GM21723 (cell line): ENCODE data around the gene GABBR2.
"Not testable (repeated sequence)": the region's sequence is repeated elsewhere in the genome, so short reads cannot be mapped to it uniquely, and the experiment has no call there.

Source experiments
- ATAC-seq: cut with Tn5 transposase; IDR thresholded peaks from one replicate; pipeline ENCODE4 v1.9.1; 2021; ENCODE audit warnings: mild to moderate bottlenecking, moderate library complexity; ENCODE audit not compliant: unreplicated experiment

The GABBR2 gene

GRCh38 chr9:98491828-98492227 is 216.9 kb downstream of the GABBR2 start:
- ATAC-seq: no peak

GRCh38 chr9:98491231-98491651 is 217.5 kb downstream of the GABBR2 start:
- ATAC-seq: no peak

- no peak for ATAC-seq
These were observed 220.0 kb downstream of the GABBR2 start for GRCh38 chr9:98488571-98489312.

GRCh38 chr9:98485706-98486105 is 223.0 kb downstream of the GABBR2 start:
- ATAC-seq: no peak

GRCh38 chr9:98484162-98484561 is 224.6 kb downstream of the GABBR2 start:
- no peak for ATAC-seq

- no peak for ATAC-seq
These were observed 226.5 kb downstream of the GABBR2 start for GRCh38 chr9:98482226-98482625.

GRCh38 chr9:98481676-98482075 is 227.1 kb downstream of the GABBR2 start:
- ATAC-seq: no peak

GRCh38 chr9:98479967-98480847 is 228.5 kb downstream of the GABBR2 start:
- ATAC-seq: no peak

GRCh38 chr9:98479449-98479848 is 229.3 kb downstream of the GABBR2 start:
- no peak for ATAC-seq

- no peak for ATAC-seq
These were observed 230.9 kb downstream of the GABBR2 start for GRCh38 chr9:98477884-98478283.

GRCh38 chr9:98472216-98472615 is 236.5 kb downstream of the GABBR2 start:
- ATAC-seq: no peak

GRCh38 chr9:98471185-98471584 is 237.6 kb downstream of the GABBR2 start:
- ATAC-seq: no peak

- ATAC-seq: no peak
These were observed 240.0 kb downstream of the GABBR2 start for GRCh38 chr9:98468567-98469239.

- no peak for ATAC-seq
These were observed 242.9 kb downstream of the GABBR2 start for GRCh38 chr9:98465799-98466198.

- not testable (repeated sequence) for ATAC-seq
These were observed 244.5 kb downstream of the GABBR2 start for GRCh38 chr9:98464156-98464690.

- no peak for ATAC-seq
These were observed 246.4 kb downstream of the GABBR2 start for GRCh38 chr9:98462310-98462709.

- ATAC-seq: no peak
These were observed 248.0 kb downstream of the GABBR2 start for GRCh38 chr9:98460704-98461103.

- ATAC-seq: no peak
These were observed 250.9 kb downstream of the GABBR2 start for GRCh38 chr9:98457726-98458370.

GRCh38 chr9:98456156-98456613 is 252.6 kb downstream of the GABBR2 start:
- ATAC-seq: no peak
